ENCODE measurements around the gene CSNK2A3.

- TF ChIP-seq EZH2 (IDR thresholded peaks at IDR 0.05; ENCODE audit: low read length) = no peak
- TF ChIP-seq, protein P1, sequence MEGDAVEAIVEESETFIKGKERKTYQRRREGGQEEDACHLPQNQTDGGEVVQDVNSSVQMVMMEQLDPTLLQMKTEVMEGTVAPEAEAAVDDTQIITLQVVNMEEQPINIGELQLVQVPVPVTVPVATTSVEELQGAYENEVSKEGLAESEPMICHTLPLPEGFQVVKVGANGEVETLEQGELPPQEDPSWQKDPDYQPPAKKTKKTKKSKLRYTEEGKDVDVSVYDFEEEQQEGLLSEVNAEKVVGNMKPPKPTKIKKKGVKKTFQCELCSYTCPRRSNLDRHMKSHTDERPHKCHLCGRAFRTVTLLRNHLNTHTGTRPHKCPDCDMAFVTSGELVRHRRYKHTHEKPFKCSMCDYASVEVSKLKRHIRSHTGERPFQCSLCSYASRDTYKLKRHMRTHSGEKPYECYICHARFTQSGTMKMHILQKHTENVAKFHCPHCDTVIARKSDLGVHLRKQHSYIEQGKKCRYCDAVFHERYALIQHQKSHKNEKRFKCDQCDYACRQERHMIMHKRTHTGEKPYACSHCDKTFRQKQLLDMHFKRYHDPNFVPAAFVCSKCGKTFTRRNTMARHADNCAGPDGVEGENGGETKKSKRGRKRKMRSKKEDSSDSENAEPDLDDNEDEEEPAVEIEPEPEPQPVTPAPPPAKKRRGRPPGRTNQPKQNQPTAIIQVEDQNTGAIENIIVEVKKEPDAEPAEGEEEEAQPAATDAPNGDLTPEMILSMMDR (optimal IDR thresholded peaks at IDR 0.05 in 1 of 3, IDR thresholded peaks at IDR 0.05 in 1 of 3, conservative IDR thresholded peaks at IDR 0.05 in 1 of 3; ENCODE audit: extremely low read depth in 1 of 3, insufficient read depth in 2 of 3, low read length in 3 of 3) = no peak
Observed at GRCh38 chr11:11346303-11346702, 6.7 kb downstream of the CSNK2A3 start.

Measured in keratinocyte (primary cell).